ENCODE data around the gene ZNF831.
A peak's percentile ranks its signal among the peaks of the same experiment; 100 is the strongest.

The ZNF831 gene

GRCh38 chr20:59154317-59155013 is 9.2 kb upstream of the ZNF831 start:
- H3K27ac Mint-ChIP-seq, result no peak overlapping the region
- H3K4me1 Mint-ChIP-seq, result peaks cover 71% of the 10 kb centered on the region
- H3K4me3 Mint-ChIP-seq, result no peak overlapping the region
- H3K27me3 Mint-ChIP-seq, result peaks cover 12% of the 10 kb centered on the region
- CTCF ChIA-PET, result interaction anchor here (1.2 to 1.5 kb wide), 3 partner anchors 53 to 67 kb away, joined by 3 to 5 read pairs (median 4); no protein-coding TSS in a partner anchor
- H3K9me3 Mint-ChIP-seq, result no peaks in the 10 kb centered on the region
- no peak for DNase-seq
- peaks cover 5% of the 10 kb centered on the region for H3K36me3 Mint-ChIP-seq

- Mint-ChIP-seq H3K4me1 (peaks cover 71% of the 10 kb centered on the region), H3K27ac (no peak overlapping the region), H3K4me3 (no peak overlapping the region), H3K27me3 (peaks cover 12% of the 10 kb centered on the region), H3K36me3 (peaks cover 14% of the 10 kb centered on the region), H3K9me3 (no peaks in the 10 kb centered on the region)
- CTCF ChIA-PET, result interaction anchor here (2.5 kb wide), 1 partner anchor 14 kb away, joined by 7 read pairs; no protein-coding TSS in a partner anchor
- no peak for DNase-seq
Measured at GRCh38 chr20:59157064-59157463, 6.6 kb upstream of the ZNF831 start.

DNA sequence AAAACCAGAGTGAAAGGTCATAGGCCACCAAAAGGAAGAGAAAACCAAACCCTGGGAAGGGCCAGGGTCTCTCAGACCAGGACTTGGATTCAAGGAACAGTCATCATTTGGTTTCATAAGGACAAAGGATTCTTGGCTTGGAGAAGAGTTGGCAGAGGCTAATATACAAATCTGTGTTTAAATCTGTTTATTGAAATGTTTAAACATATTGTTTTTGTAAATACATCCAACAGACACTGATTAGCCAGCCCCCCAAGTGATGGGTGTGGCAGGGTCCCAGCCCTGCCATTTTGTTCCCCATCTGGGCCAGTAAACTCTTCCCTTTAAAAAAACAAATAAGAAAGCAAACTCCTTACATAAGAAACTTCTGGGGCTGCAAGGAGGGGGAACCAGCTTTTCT is 6.1 kb upstream of the ZNF831 start:
- DNase-seq, result no peak
- no peak overlapping the region for H3K27ac Mint-ChIP-seq
- no peaks in the 10 kb centered on the region for H3K9me3 Mint-ChIP-seq
- no peak overlapping the region for H3K4me3 Mint-ChIP-seq
- CTCF ChIA-PET, result interaction anchor here (2.5 to 2.9 kb wide), 2 partner anchors 15 to 70 kb away, joined by 7 to 10 read pairs; no protein-coding TSS in a partner anchor
- peaks cover 14% of the 10 kb centered on the region for H3K36me3 Mint-ChIP-seq
- H3K4me1 Mint-ChIP-seq, result peaks cover 71% of the 10 kb centered on the region
- peaks cover 12% of the 10 kb centered on the region for H3K27me3 Mint-ChIP-seq

DNA sequence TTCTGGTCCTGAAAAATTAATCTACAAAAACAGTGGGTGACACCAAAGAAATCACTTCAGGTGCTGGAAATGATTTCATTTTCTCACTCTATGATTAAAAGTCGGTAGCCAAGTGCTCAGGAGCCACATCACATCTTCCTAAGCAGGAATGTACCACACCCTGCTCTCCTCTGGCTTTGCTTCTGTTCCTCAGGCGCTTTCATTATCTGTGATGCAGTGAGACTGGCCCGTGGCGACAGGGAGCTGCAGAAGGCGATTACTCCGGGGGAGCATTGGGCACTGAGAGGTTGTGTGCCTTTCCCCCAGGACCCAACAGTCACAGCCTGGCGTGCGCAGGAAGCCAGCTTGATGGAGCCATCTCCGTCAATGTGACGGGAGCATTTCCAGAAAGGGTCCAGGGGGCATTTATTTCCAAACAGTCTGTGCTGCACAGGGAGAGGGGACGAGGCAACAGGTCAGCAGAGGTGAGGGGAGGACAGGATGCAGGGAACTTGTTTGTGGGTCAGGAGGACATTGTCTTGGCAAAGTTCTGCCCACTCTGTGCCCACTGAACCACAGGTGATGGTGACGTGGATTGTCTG is 5.6 kb upstream of the ZNF831 start:
- peaks cover 73% of the 10 kb centered on the region for H3K4me1 Mint-ChIP-seq
- no peaks in the 10 kb centered on the region for H3K9me3 Mint-ChIP-seq
- no peak overlapping the region for H3K4me3 Mint-ChIP-seq
- H3K36me3 Mint-ChIP-seq, result peaks cover 14% of the 10 kb centered on the region
- H3K27ac Mint-ChIP-seq, result peak overlapping the region; percentile 49
- no peak for DNase-seq
- peaks cover 12% of the 10 kb centered on the region for H3K27me3 Mint-ChIP-seq
- CTCF ChIA-PET, result interaction anchor here (1.6 to 2.9 kb wide), 3 partner anchors 11 to 70 kb away, joined by 4 to 10 read pairs (median 7); no protein-coding TSS in a partner anchor

DNA sequence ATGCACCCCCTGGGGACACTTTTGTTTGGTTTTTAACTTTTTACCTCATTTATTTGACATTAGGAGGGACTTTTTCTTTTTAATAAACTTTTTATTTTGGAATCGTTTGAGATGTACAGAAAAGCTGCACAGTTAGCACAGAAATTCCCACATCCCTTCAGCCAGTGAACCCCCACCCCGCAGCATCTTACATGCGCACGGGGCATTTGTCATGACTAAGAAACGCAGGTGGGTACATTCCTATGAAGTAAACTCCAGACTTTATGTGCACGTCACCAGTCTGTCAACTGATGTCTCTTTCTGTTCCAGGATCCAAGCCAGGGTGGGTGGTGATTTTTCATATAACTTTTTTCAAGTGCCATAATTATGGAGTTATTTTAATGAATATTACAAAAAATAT is 4.9 kb upstream of the ZNF831 start:
- Mint-ChIP-seq H3K27me3 (peaks cover 9% of the 10 kb centered on the region), H3K27ac (no peak overlapping the region), H3K4me3 (no peak overlapping the region), H3K36me3 (peaks cover 18% of the 10 kb centered on the region), H3K9me3 (no peaks in the 10 kb centered on the region), H3K4me1 (peaks cover 79% of the 10 kb centered on the region)
- no peak for DNase-seq
- CTCF ChIA-PET, result interaction anchor here (1.4 to 2.9 kb wide), 7 partner anchors 11 to 71 kb away, joined by 3 to 10 read pairs (median 5); no protein-coding TSS in a partner anchor

- H3K36me3 Mint-ChIP-seq, result peaks cover 18% of the 10 kb centered on the region
- peaks cover 75% of the 10 kb centered on the region for H3K4me1 Mint-ChIP-seq
- H3K9me3 Mint-ChIP-seq, result no peaks in the 10 kb centered on the region
Measured at GRCh38 chr20:59159091-59159490, 4.5 kb upstream of the ZNF831 start.

GRCh38 chr20:59159493-59160376 is 3.9 kb upstream of the ZNF831 start:
- Mint-ChIP-seq H3K9me3 (no peaks in the 10 kb centered on the region), H3K36me3 (peaks cover 18% of the 10 kb centered on the region), H3K4me3 (peak overlapping the region; percentile 82), H3K27ac (peak overlapping the region; percentile 95), H3K4me1 (peaks cover 74% of the 10 kb centered on the region), H3K27me3 (peaks cover under 1% of the 10 kb centered on the region)
- DNase-seq, result peak; percentile 75
- CTCF ChIA-PET, result interaction anchor here (0.6 to 2.9 kb wide), 11 partner anchors 12 to 120 kb away, joined by 3 to 10 read pairs (median 5); no protein-coding TSS in a partner anchor

More at GRCh38 chr20:59159091-59159490, 4.5 kb upstream of the ZNF831 start:
- no peak for DNase-seq
- CTCF ChIA-PET, result interaction anchor here (0.9 to 2.9 kb wide), 10 partner anchors 12 to 74 kb away, joined by 3 to 10 read pairs (median 5); no protein-coding TSS in a partner anchor
- Mint-ChIP-seq H3K4me3 (peak overlapping the region; percentile 82), H3K27me3 (peaks cover 7% of the 10 kb centered on the region), H3K27ac (peak overlapping the region; percentile 95)

DNA sequence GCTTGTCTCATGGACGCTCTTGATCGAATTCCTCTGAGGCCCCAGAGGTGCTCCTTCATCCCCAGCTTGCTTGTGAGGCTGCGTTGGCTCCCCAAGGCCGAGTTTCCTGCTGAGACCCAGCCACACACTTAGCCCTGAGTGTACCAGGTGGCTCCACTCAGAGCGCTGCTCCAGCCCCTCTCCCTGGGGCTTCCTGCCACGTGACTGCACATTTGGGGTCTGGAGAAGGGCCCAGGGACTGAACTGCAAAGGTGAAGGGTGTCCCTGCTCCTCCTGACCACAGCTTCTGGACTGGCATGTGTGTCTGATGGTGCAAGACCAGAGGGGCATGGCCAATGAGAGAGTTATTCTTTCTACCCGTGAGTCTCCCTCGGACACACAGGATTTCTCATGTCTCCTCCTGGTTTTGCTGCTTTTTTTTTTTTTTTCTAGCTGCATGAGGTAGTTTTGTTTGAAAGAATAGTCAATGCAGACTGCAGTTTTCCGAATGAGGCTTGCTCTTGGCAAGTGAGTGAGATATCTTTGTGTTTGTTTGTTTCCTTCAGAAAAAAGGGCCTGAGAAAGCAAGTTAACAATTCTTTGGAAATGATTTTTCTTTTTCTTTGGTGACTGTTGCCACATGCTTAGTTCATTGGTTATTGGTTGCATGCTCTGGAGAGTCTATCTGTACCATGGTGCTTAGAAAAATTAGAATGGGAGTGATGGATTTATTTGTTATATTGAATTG is 3.1 kb upstream of the ZNF831 start:
- Mint-ChIP-seq H3K4me1 (peaks cover 79% of the 10 kb centered on the region), H3K9me3 (no peaks in the 10 kb centered on the region), H3K27me3 (no peaks in the 10 kb centered on the region), H3K27ac (peak overlapping the region; percentile 95), H3K4me3 (peak overlapping the region; percentile 82), H3K36me3 (peaks cover 18% of the 10 kb centered on the region)
- peak; percentile 39 for DNase-seq
- CTCF ChIA-PET, result interaction anchor here (0.6 to 2.0 kb wide), 4 partner anchors 13 to 121 kb away, joined by 4 to 10 read pairs (median 6); no protein-coding TSS in a partner anchor

- peak overlapping the region; percentile 82 for H3K4me3 Mint-ChIP-seq
- H3K27ac Mint-ChIP-seq, result peak overlapping the region; percentile 95
- H3K36me3 Mint-ChIP-seq, result peaks cover 17% of the 10 kb centered on the region
- no peak for DNase-seq
- H3K4me1 Mint-ChIP-seq, result peaks cover 90% of the 10 kb centered on the region
- H3K27me3 Mint-ChIP-seq, result no peaks in the 10 kb centered on the region
- H3K9me3 Mint-ChIP-seq, result no peaks in the 10 kb centered on the region
- CTCF ChIA-PET, result no interaction called here
Measured at GRCh38 chr20:59161721-59162120, 1.9 kb upstream of the ZNF831 start.

- no peaks in the 10 kb centered on the region for H3K27me3 Mint-ChIP-seq
- peak overlapping the region; percentile 80 for H3K4me3 Mint-ChIP-seq
- DNase-seq, result peak; percentile 38
- H3K9me3 Mint-ChIP-seq, result peaks cover 10% of the 10 kb centered on the region
- peak overlapping the region; percentile 95 for H3K27ac Mint-ChIP-seq
- H3K36me3 Mint-ChIP-seq, result peaks cover 29% of the 10 kb centered on the region
- CTCF ChIA-PET, result interaction anchor here (0.9 to 3.6 kb wide), 9 partner anchors 9 to 77 kb away, joined by 4 to 16 read pairs (median 6); no protein-coding TSS in a partner anchor
- H3K4me1 Mint-ChIP-seq, result peaks cover 91% of the 10 kb centered on the region
Measured at GRCh38 chr20:59164686-59165391, 1.2 kb downstream of the ZNF831 start.

DNA sequence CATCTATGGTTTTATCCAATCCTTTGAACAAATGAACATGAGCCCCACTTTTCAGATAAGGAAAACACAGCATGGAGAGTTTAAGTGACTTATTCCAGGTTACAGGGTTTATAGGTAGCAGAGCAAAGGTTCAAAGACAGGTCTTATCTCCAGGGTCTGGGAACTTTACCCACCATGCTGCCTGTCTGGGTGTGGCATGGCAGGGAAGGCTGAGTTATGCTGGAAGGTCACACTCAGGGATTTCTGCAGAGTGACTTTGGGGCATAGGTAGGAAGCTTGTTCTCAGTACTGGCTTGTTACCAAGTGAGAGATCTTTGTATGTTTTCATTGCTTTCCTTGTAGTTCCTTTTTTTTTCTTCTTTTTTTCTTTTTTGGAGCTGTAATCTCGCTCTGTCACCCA is 1.8 kb downstream of the ZNF831 start:
- Mint-ChIP-seq H3K4me1 (peaks cover 89% of the 10 kb centered on the region), H3K27ac (peak overlapping the region; percentile 95)
- DNase-seq, result no peak

DNA sequence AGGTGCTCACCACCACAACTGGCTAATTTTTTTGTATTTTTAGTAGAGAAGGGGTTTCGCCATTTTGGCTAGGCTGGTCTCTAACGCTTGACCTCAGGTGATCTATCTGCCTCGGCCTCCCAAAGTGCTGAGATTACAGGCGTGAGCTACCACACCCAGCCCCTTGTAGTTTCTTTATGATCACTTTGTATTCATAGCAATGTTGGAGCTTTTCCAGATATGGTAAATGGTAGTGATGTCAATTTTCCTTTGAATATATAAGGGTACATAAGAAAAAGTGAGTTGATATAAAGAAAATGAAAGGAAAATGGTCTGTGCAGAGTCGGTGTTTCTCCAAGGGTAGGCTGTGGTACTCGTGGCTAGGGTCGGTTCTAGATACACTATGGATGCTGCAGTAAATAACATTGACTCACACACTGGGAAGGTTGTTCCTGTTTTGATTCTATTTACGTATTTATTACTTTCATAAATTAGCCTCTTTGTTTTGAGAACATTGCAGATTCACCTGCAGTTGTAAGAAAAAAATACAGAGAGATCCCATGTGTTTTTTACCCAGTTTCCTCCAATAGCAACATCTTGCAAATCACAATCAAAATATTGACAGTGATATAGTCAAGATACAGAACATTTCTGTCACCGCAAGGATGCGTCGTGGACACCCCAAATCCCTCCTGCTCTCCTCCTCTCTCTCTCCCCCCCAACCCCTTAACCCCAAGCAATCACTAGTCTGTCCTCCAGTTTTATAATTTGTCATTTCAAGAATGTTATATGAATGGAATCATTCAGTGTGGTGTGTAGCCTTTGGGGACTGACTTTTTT is 2.5 kb downstream of the ZNF831 start:
- peak; percentile 54 for DNase-seq
- Mint-ChIP-seq H3K27me3 (no peaks in the 10 kb centered on the region), H3K36me3 (peaks cover 39% of the 10 kb centered on the region), H3K4me3 (peak overlapping the region; percentile 80), H3K27ac (peak overlapping the region; percentile 95), H3K4me1 (peaks cover 88% of the 10 kb centered on the region), H3K9me3 (peaks cover 16% of the 10 kb centered on the region)
- CTCF ChIA-PET, result interaction anchor here (0.7 to 3.6 kb wide), 9 partner anchors 8 to 78 kb away, joined by 3 to 16 read pairs (median 5); no protein-coding TSS in a partner anchor

More for the DNA sequence above, 1.8 kb downstream of the ZNF831 start:
- peaks cover 15% of the 10 kb centered on the region for H3K9me3 Mint-ChIP-seq
- CTCF ChIA-PET, result interaction anchor here (1.0 to 3.6 kb wide), 8 partner anchors 9 to 77 kb away, joined by 4 to 16 read pairs (median 6); no protein-coding TSS in a partner anchor
- H3K4me3 Mint-ChIP-seq, result peak overlapping the region; percentile 80
- peaks cover 33% of the 10 kb centered on the region for H3K36me3 Mint-ChIP-seq
- H3K27me3 Mint-ChIP-seq, result no peaks in the 10 kb centered on the region

All from activated naive CD4-positive, alpha-beta T cell treated with anti-CD3 and anti-CD28 coated beads, Interleukin-2, amount 10 ng/mL, durations not matched to agents 7 days and 5 days (primary cell).